Activated CD8-positive, alpha-beta T cell treated with anti-CD3 and anti-CD28 coated beads for 36 hours (primary cell): Measurements from ENCODE around the gene PLK3. TPM values are rescaled to one million over a fixed set of nuclear protein-coding genes. Genes with fewer than 3 reads are reported as not detected.

ENCODE experiments used
- ATAC-seq: fragments of 200-7000 bp; cut with Tn5 transposase; one replicate; pipeline ENCODE4 v1.10.0; 2021; ENCODE audit warnings: mild to moderate bottlenecking, moderate library complexity
- CTCF ChIA-PET: fragments of 350-600 bp; sonication (Branson Sonifier 250); formaldehyde crosslinking; loops from one replicate; lab custom pipeline; 2021; ENCODE audit warnings: antibody characterized with exemption; lab: Charles Lee
- POLR2A ChIA-PET: fragments of 350-600 bp; sonication (Branson Sonifier 250); formaldehyde crosslinking; loops from one replicate; lab custom pipeline; 2021; ENCODE audit warnings: antibody characterized with exemption; lab: Charles Lee
- DNase-seq: peaks from one replicate; pipeline ENCODE4 v3.0.0-alpha.2; 2020
- H3K27ac Mint-ChIP-seq: one replicate; pipeline ENCODE4 v1.8.0; 2021; ENCODE audit warnings: mild to moderate bottlenecking, mixed read lengths
- H3K27me3 Mint-ChIP-seq: one replicate; pipeline ENCODE4 v1.8.0; 2021; ENCODE audit warnings: mixed read lengths
- H3K36me3 Mint-ChIP-seq: one replicate; pipeline ENCODE4 v1.8.0; 2021; ENCODE audit warnings: low read depth, mixed read lengths
- H3K4me1 Mint-ChIP-seq: one replicate; pipeline ENCODE4 v1.8.0; 2021; ENCODE audit warnings: low read depth, mixed read lengths
- H3K4me3 Mint-ChIP-seq: one replicate; pipeline ENCODE4 v1.8.0; 2021; ENCODE audit warnings: mild to moderate bottlenecking, moderate library complexity, mixed read lengths
- H3K9me3 Mint-ChIP-seq: one replicate; pipeline ENCODE4 v1.8.0; 2021; ENCODE audit warnings: mixed read lengths
- intact Hi-C: fragments of 100-400 bp; cut with micrococcal nuclease; formaldehyde crosslinking; loops from one replicate; pipeline ENCODE4 v1.10.0; 2022
- total RNA-seq, 2 experiments: library from RNA; stranded (reverse); gene quantifications; one replicate each; pipeline ENCODE4 v1.2.3, GENCODE V29; 2021
- TF ChIP-seq, protein P1 (sequence below): fragments of 200-600 bp; IDR thresholded peaks from one replicate; pipeline ENCODE4 v1.8.0; 2022; ENCODE audit warnings: antibody characterized with exemption, mild to moderate bottlenecking

The PLK3 gene
- total RNA-seq, 2 experiments from 2014 or later: 36.4 to 36.6 TPM

DNA sequence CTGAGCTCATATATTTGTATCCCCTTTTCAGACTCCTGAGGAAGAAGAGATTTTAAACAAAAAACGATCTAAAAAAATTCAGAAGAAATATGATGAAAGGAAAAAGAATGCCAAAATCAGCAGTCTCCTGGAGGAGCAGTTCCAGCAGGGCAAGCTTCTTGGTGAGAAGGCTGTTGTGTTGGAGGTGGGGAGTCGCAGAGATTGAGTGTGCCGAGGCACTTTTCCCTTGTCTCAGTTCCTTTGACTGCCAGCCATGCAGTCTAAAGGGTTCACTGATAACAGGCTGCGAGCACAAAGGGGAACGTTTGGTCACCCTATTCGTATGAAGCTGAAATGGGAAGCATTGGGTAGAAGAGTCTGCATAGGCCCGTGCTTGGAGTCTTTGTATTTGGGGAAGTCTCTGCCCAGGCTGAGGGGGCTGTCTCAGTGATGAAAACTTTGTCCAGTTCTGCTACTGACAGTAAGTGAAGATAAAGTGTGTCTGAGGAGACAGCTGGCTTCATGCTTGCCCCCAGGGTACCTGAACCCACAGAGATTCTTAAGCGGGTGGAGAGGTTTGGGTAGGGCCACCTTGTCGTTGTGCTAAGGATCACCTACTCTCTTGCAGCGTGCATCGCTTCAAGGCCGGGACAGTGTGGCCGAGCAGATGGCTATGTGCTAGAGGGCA, 22.1 kb upstream of the PLK3 start:
- Mint-ChIP-seq H3K4me1 (peaks cover 44% of the 10 kb centered on the region), H3K4me3 (peak overlapping the region; percentile 91), H3K27me3 (no peaks in the 10 kb centered on the region), H3K27ac (peak overlapping the region; percentile 96), H3K9me3 (no peaks in the 10 kb centered on the region), H3K36me3 (peaks cover 75% of the 10 kb centered on the region)
- DNase-seq (no peak), ATAC-seq (no peak)
- CTCF ChIA-PET: interaction anchor here (1.7 kb wide), 1 partner anchor 47 kb away, joined by 4 read pairs; the partner anchor contains the start of gene RNU5D-1
- intact Hi-C loops: loop anchor here (5.0 kb wide), 1 partner anchor 46 kb away; the partner anchor contains the start of gene RNU5D-1
- TF ChIP-seq, protein P1, sequence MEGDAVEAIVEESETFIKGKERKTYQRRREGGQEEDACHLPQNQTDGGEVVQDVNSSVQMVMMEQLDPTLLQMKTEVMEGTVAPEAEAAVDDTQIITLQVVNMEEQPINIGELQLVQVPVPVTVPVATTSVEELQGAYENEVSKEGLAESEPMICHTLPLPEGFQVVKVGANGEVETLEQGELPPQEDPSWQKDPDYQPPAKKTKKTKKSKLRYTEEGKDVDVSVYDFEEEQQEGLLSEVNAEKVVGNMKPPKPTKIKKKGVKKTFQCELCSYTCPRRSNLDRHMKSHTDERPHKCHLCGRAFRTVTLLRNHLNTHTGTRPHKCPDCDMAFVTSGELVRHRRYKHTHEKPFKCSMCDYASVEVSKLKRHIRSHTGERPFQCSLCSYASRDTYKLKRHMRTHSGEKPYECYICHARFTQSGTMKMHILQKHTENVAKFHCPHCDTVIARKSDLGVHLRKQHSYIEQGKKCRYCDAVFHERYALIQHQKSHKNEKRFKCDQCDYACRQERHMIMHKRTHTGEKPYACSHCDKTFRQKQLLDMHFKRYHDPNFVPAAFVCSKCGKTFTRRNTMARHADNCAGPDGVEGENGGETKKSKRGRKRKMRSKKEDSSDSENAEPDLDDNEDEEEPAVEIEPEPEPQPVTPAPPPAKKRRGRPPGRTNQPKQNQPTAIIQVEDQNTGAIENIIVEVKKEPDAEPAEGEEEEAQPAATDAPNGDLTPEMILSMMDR: no peak
- POLR2A ChIA-PET: interaction anchor here (1.0 to 10.7 kb wide), 11 partner anchors 11 to 54 kb away, joined by 3 to 181 read pairs (median 79); partner anchors contain the start of genes BEST4, BTBD19, DYNLT4 and PLK3

DNA sequence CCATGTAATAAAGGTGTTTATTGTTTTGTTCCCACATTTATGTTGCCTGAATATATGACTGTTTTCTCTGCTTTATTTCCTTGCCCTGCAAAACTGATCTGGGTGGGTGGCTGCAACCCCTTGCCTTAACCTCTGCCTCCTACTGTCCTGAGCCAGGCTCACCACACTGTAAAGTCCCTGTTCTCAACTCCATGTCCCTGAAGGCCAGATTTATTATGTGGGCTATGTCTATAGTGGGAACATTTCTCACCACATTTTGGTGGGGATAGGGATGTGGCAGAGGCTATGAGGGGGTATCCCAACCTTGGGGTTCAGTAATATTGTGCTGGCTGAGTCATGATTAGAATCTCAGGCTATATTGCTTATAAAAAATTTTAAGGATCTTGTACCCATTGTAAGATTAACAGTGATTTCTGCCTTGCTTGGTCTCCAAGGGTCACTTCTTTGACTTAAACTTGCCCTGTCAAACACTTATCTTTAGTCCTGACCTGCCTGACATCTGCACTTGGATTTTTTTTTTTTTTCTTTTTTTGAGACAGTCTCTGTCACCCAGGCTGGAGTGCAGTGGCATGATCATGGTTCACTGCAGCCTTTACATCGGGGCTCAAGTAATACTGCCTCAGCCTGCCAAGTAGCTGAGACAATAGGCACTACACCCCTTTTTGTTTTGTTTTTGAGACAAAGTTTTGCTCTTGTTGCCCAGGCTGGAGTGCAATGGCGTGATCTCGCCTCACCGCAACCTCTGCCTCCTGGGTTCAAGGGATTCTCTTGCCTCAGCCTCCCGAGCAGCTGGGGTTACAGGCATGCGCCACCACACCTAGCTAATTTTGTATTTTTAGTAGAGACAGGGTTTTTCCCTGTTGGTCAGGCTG, 21.2 kb upstream of the PLK3 start:
- intact Hi-C loops: loop anchor here (5.0 kb wide), 1 partner anchor 47 kb away; the partner anchor contains the start of gene RNU5D-1
- POLR2A ChIA-PET: interaction anchor here (1.0 to 10.7 kb wide), 11 partner anchors 10 to 57 kb away, joined by 3 to 181 read pairs (median 79); partner anchors contain the start of genes BEST4, BTBD19, DYNLT4 and PLK3
- ATAC-seq (no peak), DNase-seq (no peak)
- H3K4me3 Mint-ChIP-seq: peak overlapping the region; percentile 91
- H3K27me3 Mint-ChIP-seq: no peaks in the 10 kb centered on the region
- CTCF ChIA-PET: interaction anchor here (1.7 kb wide), 1 partner anchor 48 kb away, joined by 4 read pairs; the partner anchor contains the start of gene RNU5D-1
- peaks cover 73% of the 10 kb centered on the region for H3K36me3 Mint-ChIP-seq
- H3K4me1 Mint-ChIP-seq: peaks cover 51% of the 10 kb centered on the region
- TF ChIP-seq, protein P1: no peak
- H3K27ac Mint-ChIP-seq: peak overlapping the region; percentile 96
- no peaks in the 10 kb centered on the region for H3K9me3 Mint-ChIP-seq

DNA sequence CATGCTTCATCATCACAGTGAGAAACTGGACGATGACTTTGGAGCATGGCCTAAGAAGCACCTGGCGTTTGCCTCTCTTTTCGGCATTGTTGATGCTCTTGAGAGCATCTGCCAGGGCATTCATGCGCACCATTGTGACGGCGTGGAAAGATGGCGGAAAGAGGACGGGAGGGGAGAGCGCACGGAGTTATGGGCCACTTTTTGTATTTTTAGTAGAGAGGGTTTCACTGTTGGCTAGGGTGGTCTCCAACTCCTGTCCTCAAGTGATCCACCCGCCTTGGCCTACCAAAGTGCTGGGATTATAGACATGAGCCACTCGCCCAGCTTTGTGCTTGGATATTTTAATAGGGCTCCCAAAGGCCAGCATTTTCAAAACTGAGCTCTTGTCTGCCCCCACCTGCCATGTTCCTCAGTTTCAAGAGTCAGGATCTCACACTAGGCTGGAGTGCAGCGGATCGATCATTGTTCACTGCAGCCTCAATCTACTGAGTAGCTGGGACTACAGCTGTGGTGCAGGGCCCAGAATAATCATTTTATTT, 19.5 kb upstream of the PLK3 start:
- DNase-seq: no peak
- Mint-ChIP-seq H3K4me3 (no peak overlapping the region), H3K27ac (no peak overlapping the region), H3K36me3 (peaks cover 67% of the 10 kb centered on the region), H3K4me1 (peaks cover 57% of the 10 kb centered on the region), H3K9me3 (no peaks in the 10 kb centered on the region), H3K27me3 (no peaks in the 10 kb centered on the region)
- ATAC-seq: no peak
- CTCF ChIA-PET: interaction anchor here (0.7 kb wide), 1 partner anchor 19 kb away, joined by 3 read pairs; the partner anchor contains the start of gene PLK3
- intact Hi-C loops: loop anchor here (5.0 kb wide), 1 partner anchor 37 kb away; no protein-coding TSS in a partner anchor
- TF ChIP-seq, protein P1: no peak
- POLR2A ChIA-PET: interaction anchor here (0.6 to 10.7 kb wide), 7 partner anchors 8 to 59 kb away, joined by 3 to 181 read pairs (median 99); partner anchors contain the start of genes BEST4, BTBD19, DYNLT4 and PLK3

DNA sequence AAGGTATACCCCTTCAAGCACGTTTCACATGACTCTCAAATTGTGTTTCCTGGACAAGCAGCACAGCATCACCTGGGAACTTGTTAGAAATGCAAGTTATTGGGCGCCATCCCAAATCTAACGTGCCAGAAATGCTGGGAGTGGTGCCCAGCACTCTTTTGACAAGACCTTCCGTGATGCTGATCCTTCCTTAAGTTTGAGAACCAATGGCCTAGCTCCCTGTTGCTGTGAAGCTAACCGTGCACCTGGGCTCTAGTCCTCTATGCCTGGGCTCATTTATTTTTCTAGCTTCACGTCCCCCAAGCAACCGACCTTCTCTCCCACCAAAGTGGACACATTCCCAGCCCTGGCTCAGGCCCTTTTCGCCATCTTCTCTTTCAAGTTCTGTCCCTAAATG, 16.5 kb upstream of the PLK3 start:
- TF ChIP-seq, protein P1: no peak
- peak overlapping the region; percentile 70 for H3K4me3 Mint-ChIP-seq
- DNase-seq: no peak

More for the DNA sequence above, 16.5 kb upstream of the PLK3 start:
- ATAC-seq: no peak
- CTCF ChIA-PET: interaction anchor here (0.7 to 4.0 kb wide), 8 partner anchors 8 to 123 kb away, joined by 3 to 29 read pairs (median 6); partner anchors contain the start of genes BTBD19, PLK3 and RPS8
- no peaks in the 10 kb centered on the region for H3K9me3 Mint-ChIP-seq
- intact Hi-C loops: loop anchor here (5.0 kb wide), 1 partner anchor 34 kb away; no protein-coding TSS in a partner anchor
- H3K36me3 Mint-ChIP-seq: peaks cover 36% of the 10 kb centered on the region
- H3K27me3 Mint-ChIP-seq: no peaks in the 10 kb centered on the region
- H3K27ac Mint-ChIP-seq: peak overlapping the region; percentile 78
- H3K4me1 Mint-ChIP-seq: peaks cover 49% of the 10 kb centered on the region
- POLR2A ChIA-PET: interaction anchor here (0.6 to 11.9 kb wide), 11 partner anchors 5 to 108 kb away, joined by 3 to 181 read pairs (median 37); partner anchors contain the start of genes BEST4, BTBD19, DYNLT4 and PLK3
